Measurements from ENCODE around the gene UNC13A.

DNA sequence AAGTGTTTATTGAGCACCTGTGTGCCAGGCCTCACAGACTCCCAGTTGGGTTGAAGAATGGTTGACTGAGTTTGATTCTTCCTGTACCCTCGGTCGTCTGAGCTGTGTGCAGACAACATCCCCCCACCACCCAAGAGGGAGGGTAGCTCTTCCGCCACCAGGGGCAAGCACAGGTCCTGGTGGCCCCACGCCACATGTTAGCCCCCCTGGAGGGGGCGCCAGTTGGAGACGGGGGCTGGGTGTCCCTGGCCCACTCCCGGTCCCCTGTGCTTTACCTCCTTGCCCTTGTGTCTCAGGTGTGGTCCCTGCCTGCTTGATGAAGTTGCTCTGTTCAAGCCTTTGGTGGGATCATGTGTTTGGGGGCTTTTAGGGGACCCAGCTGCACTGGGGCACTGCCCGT lies 105.5 kb downstream of the UNC13A start:
- peak; percentile 13 for TF ChIP-seq CTCF (IDR thresholded peaks at IDR 0.05; ENCODE audit: low read depth, low read length)
- TF ChIP-seq, protein P1, sequence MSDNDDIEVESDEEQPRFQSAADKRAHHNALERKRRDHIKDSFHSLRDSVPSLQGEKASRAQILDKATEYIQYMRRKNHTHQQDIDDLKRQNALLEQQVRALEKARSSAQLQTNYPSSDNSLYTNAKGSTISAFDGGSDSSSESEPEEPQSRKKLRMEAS (IDR thresholded peaks at IDR 0.05; ENCODE audit: low read depth, low read length) = no peak

Data from NB4 (cell line).